ENCODE data around the gene GRIN2A.

GRCh38 chr16:9869776-9870175 lies 312.5 kb downstream of the GRIN2A start:
- TF ChIP-seq EZH2 (optimal IDR thresholded peaks at IDR 0.05; ENCODE audit: low read depth, low read length) (no peak), EZH2phosphoT487 (IDR thresholded peaks at IDR 0.05; ENCODE audit: low read length) (no peak)
